Measurements from ENCODE around the gene LAMTOR1. TPM values are rescaled to one million over a fixed set of nuclear protein-coding genes. Genes with fewer than 3 reads are reported as not detected.

The LAMTOR1 gene
- total and polyA plus RNA-seq, 4 experiments from 2014 or later = 66.8 to 105 (median 73.0) TPM

- H3K27me3 ChIP-seq (ENCODE audit: insufficient read depth, low read length) = no peaks in the 10 kb centered on the region
- Mint-ChIP-seq H3K4me1 (peaks cover 28 to 47% (median 38%) of the 10 kb centered on the region in 4 donors), H3K27me3 (no peaks in the 10 kb centered on the region), H3K27ac (peak overlapping the region in 6 of 7 donors; percentile 12 to 95 (median 68)), H3K4me3 (no peak overlapping the region), H3K36me3 (peaks cover 16 to 50% of the 10 kb centered on the region in 2 donors), H3K9me3 (no peaks in the 10 kb centered on the region)
- CTCF ChIA-PET (ENCODE audit: partially characterized antibody) = interaction anchor here (1.3 to 4.4 kb wide), 7 partner anchors 9 to 122 kb away, joined by 3 to 22 read pairs (median 4); partner anchors contain the start of gene ANAPC15
- POLR2A ChIA-PET (ENCODE audit: partially characterized antibody) = interaction anchor here (0.6 to 7.8 kb wide), 4 partner anchors 9 to 135 kb away, joined by 3 to 64 read pairs (median 31); partner anchors contain the start of gene ANAPC15
- DNase-seq = no peak
- peaks cover 32% of the 10 kb centered on the region for H3K4me1 ChIP-seq (ENCODE audit: insufficient read depth, low read length)
- H3K36me3 ChIP-seq (ENCODE audit: insufficient read depth, low read length) = peaks cover 24% of the 10 kb centered on the region
- H3K27ac ChIP-seq (ENCODE audit: low read depth, low read length) = no peak overlapping the region
- H3K9me3 ChIP-seq (ENCODE audit: control insufficient read depth in 1 of 2, low read length in 2 of 2) = no peaks in the 10 kb centered on the region
- intact Hi-C loops (cut with micrococcal nuclease) = loop anchor here (10.0 kb wide), 1 partner anchor 315 kb away; no protein-coding TSS in a partner anchor
- no peak overlapping the region for H3K4me3 ChIP-seq (ENCODE audit: low read length in 2 of 2)
Observed at GRCh38 chr11:72100009-72100408, 3.1 kb downstream of the LAMTOR1 start.

GRCh38 chr11:72098741-72099140, 4.4 kb downstream of the LAMTOR1 start:
- Histone ChIP-seq H3K27ac (ENCODE audit: low read depth, low read length) (no peak overlapping the region), H3K4me1 (ENCODE audit: insufficient read depth, low read length) (peaks cover 27% of the 10 kb centered on the region), H3K27me3 (ENCODE audit: insufficient read depth, low read length) (no peaks in the 10 kb centered on the region), H3K36me3 (ENCODE audit: insufficient read depth, low read length) (peaks cover 28% of the 10 kb centered on the region), H3K4me3 (ENCODE audit: low read length in 2 of 2) (no peak overlapping the region), H3K9me3 (ENCODE audit: control insufficient read depth in 1 of 2, low read length in 2 of 2) (no peaks in the 10 kb centered on the region)
- POLR2A ChIA-PET (ENCODE audit: partially characterized antibody) = interaction anchor here (0.9 to 7.8 kb wide), 5 partner anchors 13 to 77 kb away, joined by 3 to 64 read pairs (median 4); partner anchors contain the start of gene ANAPC15
- no peaks in the 10 kb centered on the region for H3K9me3 Mint-ChIP-seq
- H3K4me1 Mint-ChIP-seq = peaks cover 23 to 38% (median 31%) of the 10 kb centered on the region in 4 donors
- no peaks in the 10 kb centered on the region for H3K27me3 Mint-ChIP-seq
- intact Hi-C loops (cut with micrococcal nuclease) = no loop called here
- peaks cover 16 to 59% of the 10 kb centered on the region in 2 donors for H3K36me3 Mint-ChIP-seq
- H3K27ac Mint-ChIP-seq = peak overlapping the region in 2 of 7 donors; percentile 47 to 77
- no peak overlapping the region for H3K4me3 Mint-ChIP-seq
- CTCF ChIA-PET (ENCODE audit: partially characterized antibody) = interaction anchor here (1.6 to 4.4 kb wide), 3 partner anchors 8 to 73 kb away, joined by 7 to 22 read pairs (median 17); no protein-coding TSS in a partner anchor
- no peak for DNase-seq

GRCh38 chr11:72091292-72091691, 11.8 kb downstream of the LAMTOR1 start:
- H3K36me3 ChIP-seq (ENCODE audit: insufficient read depth, low read length) = peaks cover 19% of the 10 kb centered on the region
- Mint-ChIP-seq H3K9me3 (no peaks in the 10 kb centered on the region), H3K27ac (peak overlapping the region; percentile 10 to 91 (median 81)), H3K27me3 (no peaks in the 10 kb centered on the region), H3K4me1 (peaks cover 4 to 11% (median 9%) of the 10 kb centered on the region in 4 donors), H3K4me3 (no peak overlapping the region), H3K36me3 (peaks cover 0 to 28% of the 10 kb centered on the region in 2 donors)
- H3K9me3 ChIP-seq (ENCODE audit: control insufficient read depth in 1 of 2, low read length in 2 of 2) = no peaks in the 10 kb centered on the region
- DNase-seq = peak; percentile 57 to 80 (median 66)
- CTCF ChIA-PET (ENCODE audit: partially characterized antibody) = interaction anchor here (0.8 to 9.1 kb wide), 25 partner anchors 10 to 339 kb away, joined by 3 to 352 read pairs (median 6); partner anchors contain the start of genes ANAPC15, IL18BP and LAMTOR1
- intact Hi-C loops (cut with micrococcal nuclease) = loop anchor here (1.0 kb wide), 3 partner anchors 51 to 114 kb away; no protein-coding TSS in a partner anchor
- H3K27ac ChIP-seq (ENCODE audit: low read depth, low read length) = no peak overlapping the region
- POLR2A ChIA-PET (ENCODE audit: partially characterized antibody) = interaction anchor here (0.8 to 3.2 kb wide), 8 partner anchors 8 to 113 kb away, joined by 3 to 29 read pairs (median 3); no protein-coding TSS in a partner anchor
- no peaks in the 10 kb centered on the region for H3K4me1 ChIP-seq (ENCODE audit: insufficient read depth, low read length)
- H3K27me3 ChIP-seq (ENCODE audit: insufficient read depth, low read length) = no peaks in the 10 kb centered on the region
- no peak overlapping the region for H3K4me3 ChIP-seq (ENCODE audit: low read length in 2 of 2)

DNA sequence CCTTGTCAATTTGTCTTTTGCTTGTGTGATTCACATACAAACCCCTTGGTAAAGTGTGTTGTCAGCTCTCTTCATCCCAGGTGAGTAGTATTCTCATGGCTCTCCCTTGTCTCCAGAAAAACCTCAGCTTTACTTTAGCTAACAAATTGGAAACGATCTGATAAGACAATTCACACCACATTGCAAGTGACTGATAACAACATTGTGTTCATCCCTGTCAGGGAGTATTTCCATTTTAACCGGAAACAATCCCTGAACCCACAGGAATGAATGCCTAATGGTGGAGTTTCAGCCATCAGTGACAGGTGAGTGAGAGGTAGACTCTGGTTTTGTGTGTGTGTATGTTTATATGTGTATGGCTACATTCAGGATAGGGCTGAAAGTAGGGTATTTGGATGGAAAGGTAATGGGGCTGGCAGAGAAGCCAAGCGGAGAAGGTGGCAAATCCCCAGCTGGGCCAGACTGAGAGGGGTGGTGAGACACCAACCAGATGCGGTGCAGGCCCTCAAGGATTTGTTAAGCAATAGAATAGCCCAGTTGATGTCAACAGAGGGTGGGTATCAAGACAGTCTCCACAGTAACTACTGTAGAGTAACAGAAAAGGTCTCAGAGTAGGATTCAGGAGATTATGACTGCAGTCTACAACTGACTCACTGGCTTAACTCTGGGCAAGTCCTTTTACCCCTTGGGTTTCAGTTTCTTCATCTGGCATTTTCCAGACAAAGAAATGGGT, 14.9 kb downstream of the LAMTOR1 start:
- peaks cover 10 to 17% (median 10%) of the 10 kb centered on the region in 4 donors for H3K4me1 Mint-ChIP-seq
- ChIA-PET CTCF (ENCODE audit: partially characterized antibody) (interaction anchor here (1.0 to 4.2 kb wide), 4 partner anchors 10 to 110 kb away, joined by 3 to 46 read pairs (median 4); no protein-coding TSS in a partner anchor), POLR2A (ENCODE audit: partially characterized antibody) (no interaction called here)
- intact Hi-C loops (cut with micrococcal nuclease) = no loop called here
- no peak overlapping the region for H3K27ac ChIP-seq (ENCODE audit: low read depth, low read length)
- no peaks in the 10 kb centered on the region for H3K9me3 Mint-ChIP-seq
- H3K4me1 ChIP-seq (ENCODE audit: insufficient read depth, low read length) = no peaks in the 10 kb centered on the region
- DNase-seq = no peak
- H3K36me3 ChIP-seq (ENCODE audit: insufficient read depth, low read length) = peaks cover 7% of the 10 kb centered on the region
- no peaks in the 10 kb centered on the region for H3K27me3 ChIP-seq (ENCODE audit: insufficient read depth, low read length)
- H3K4me3 ChIP-seq (ENCODE audit: low read length in 2 of 2) = no peak overlapping the region
- H3K27ac Mint-ChIP-seq = peak overlapping the region in 6 of 7 donors; percentile 22 to 92 (median 68)
- peaks cover 4 to 17% of the 10 kb centered on the region in 2 donors for H3K36me3 Mint-ChIP-seq
- H3K9me3 ChIP-seq (ENCODE audit: control insufficient read depth in 1 of 2, low read length in 2 of 2) = no peaks in the 10 kb centered on the region
- no peaks in the 10 kb centered on the region for H3K27me3 Mint-ChIP-seq
- no peak overlapping the region for H3K4me3 Mint-ChIP-seq

- Histone ChIP-seq H3K36me3 (ENCODE audit: insufficient read depth, low read length) (peaks cover 5% of the 10 kb centered on the region), H3K27ac (ENCODE audit: low read depth, low read length) (no peak overlapping the region), H3K9me3 (ENCODE audit: control insufficient read depth in 1 of 2, low read length in 2 of 2) (no peaks in the 10 kb centered on the region), H3K4me1 (ENCODE audit: insufficient read depth, low read length) (peaks cover 9% of the 10 kb centered on the region), H3K4me3 (ENCODE audit: low read length in 2 of 2) (no peak overlapping the region), H3K27me3 (ENCODE audit: insufficient read depth, low read length) (no peaks in the 10 kb centered on the region)
- Mint-ChIP-seq H3K27ac (peak overlapping the region in 6 of 7 donors; percentile 25 to 91 (median 70)), H3K9me3 (no peaks in the 10 kb centered on the region), H3K36me3 (peaks cover 4 to 17% of the 10 kb centered on the region in 2 donors), H3K4me1 (peaks cover 18 to 28% (median 18%) of the 10 kb centered on the region in 4 donors), H3K27me3 (no peaks in the 10 kb centered on the region), H3K4me3 (no peak overlapping the region)
- no peak for DNase-seq
- intact Hi-C loops (cut with micrococcal nuclease) = no loop called here
- ChIA-PET POLR2A (ENCODE audit: partially characterized antibody) (interaction anchor here (0.5 to 10.2 kb wide), 3 partner anchors 10 to 50 kb away, joined by 3 to 137 read pairs (median 4); no protein-coding TSS in a partner anchor), CTCF (ENCODE audit: partially characterized antibody) (interaction anchor here (1.0 to 4.2 kb wide), 9 partner anchors 8 to 110 kb away, joined by 3 to 46 read pairs (median 6); no protein-coding TSS in a partner anchor)
Observed at GRCh38 chr11:72085621-72086351, 17.3 kb downstream of the LAMTOR1 start.

DNA sequence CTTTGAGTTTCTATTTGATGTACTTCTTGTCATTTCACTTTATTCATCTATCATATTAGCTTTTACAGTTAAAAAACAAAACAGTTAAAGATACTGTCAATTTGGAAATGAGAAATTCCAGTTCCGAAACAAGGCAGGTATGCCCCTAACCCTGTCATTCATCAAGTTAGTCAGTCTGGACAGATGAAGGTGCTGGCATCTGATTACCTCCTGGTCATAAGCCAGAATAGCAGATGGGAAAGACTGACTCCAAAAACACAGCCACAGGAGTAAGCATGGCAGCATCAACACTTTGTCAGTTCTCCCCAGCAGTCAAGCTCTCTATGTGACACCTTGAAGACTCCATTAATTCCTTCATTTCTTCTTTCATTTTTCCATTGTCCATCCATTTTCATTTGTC, 18.1 kb downstream of the LAMTOR1 start:
- CTCF ChIA-PET (ENCODE audit: partially characterized antibody) = interaction anchor here (1.0 to 4.2 kb wide), 7 partner anchors 9 to 109 kb away, joined by 3 to 46 read pairs (median 7); no protein-coding TSS in a partner anchor
- Histone ChIP-seq H3K4me1 (ENCODE audit: insufficient read depth, low read length) (peaks cover 10% of the 10 kb centered on the region), H3K36me3 (ENCODE audit: insufficient read depth, low read length) (peaks cover 4% of the 10 kb centered on the region), H3K27me3 (ENCODE audit: insufficient read depth, low read length) (no peaks in the 10 kb centered on the region), H3K27ac (ENCODE audit: low read depth, low read length) (no peak overlapping the region), H3K4me3 (ENCODE audit: low read length in 2 of 2) (no peak overlapping the region), H3K9me3 (ENCODE audit: control insufficient read depth in 1 of 2, low read length in 2 of 2) (no peaks in the 10 kb centered on the region)
- intact Hi-C loops (cut with micrococcal nuclease) = no loop called here
- Mint-ChIP-seq H3K27me3 (no peaks in the 10 kb centered on the region), H3K27ac (peak overlapping the region in 6 of 7 donors; percentile 16 to 91 (median 66)), H3K4me1 (peaks cover 21 to 35% (median 24%) of the 10 kb centered on the region in 4 donors), H3K9me3 (no peaks in the 10 kb centered on the region), H3K4me3 (no peak overlapping the region), H3K36me3 (peaks cover 4 to 22% of the 10 kb centered on the region in 2 donors)
- POLR2A ChIA-PET (ENCODE audit: partially characterized antibody) = interaction anchor here (0.8 to 10.2 kb wide), 5 partner anchors 9 to 49 kb away, joined by 3 to 137 read pairs (median 3); partner anchors contain the start of gene ANAPC15
- no peak for DNase-seq

Measured in CD4-positive, alpha-beta memory T cell (primary cell).